Measurements from ENCODE around the gene COL10A1.

The COL10A1 gene

GRCh38 chr6:116126032-116126431 is at the start of gene COL10A1:
TSS of gene COL10A1 (minus strand) at chr6:116126132. CDS start at chr6:116125492, 640 bp downstream.
- no peak for DNase-seq

- no peak for DNase-seq
These were observed 49.4 kb upstream of the COL10A1 start for GRCh38 chr6:116175344-116175743.

- DNase-seq = no peak
These were observed 48.0 kb upstream of the COL10A1 start for GRCh38 chr6:116173928-116174327.

GRCh38 chr6:116170358-116171057 is 44.6 kb upstream of the COL10A1 start:
- no peak for DNase-seq

- DNase-seq = no peak
These were observed 43.9 kb upstream of the COL10A1 start for GRCh38 chr6:116169880-116170279.

GRCh38 chr6:116168148-116168547 is 42.2 kb upstream of the COL10A1 start:
- DNase-seq = no peak

- DNase-seq = no peak
These were observed 40.4 kb upstream of the COL10A1 start for GRCh38 chr6:116166369-116166768.

- DNase-seq = no peak
These were observed 39.7 kb upstream of the COL10A1 start for GRCh38 chr6:116165596-116165995.

GRCh38 chr6:116159782-116160524 is 34.0 kb upstream of the COL10A1 start:
- DNase-seq = no peak

- no peak for DNase-seq
These were observed 32.7 kb upstream of the COL10A1 start for GRCh38 chr6:116158641-116159040.

GRCh38 chr6:116157391-116157790 is 31.5 kb upstream of the COL10A1 start:
- DNase-seq = no peak

GRCh38 chr6:116156405-116157326 is 30.7 kb upstream of the COL10A1 start:
- DNase-seq = no peak

GRCh38 chr6:116154887-116155286 is 29.0 kb upstream of the COL10A1 start:
- no peak for DNase-seq

GRCh38 chr6:116152620-116153019 is 26.7 kb upstream of the COL10A1 start:
- no peak for DNase-seq

GRCh38 chr6:116145803-116146675 is 20.1 kb upstream of the COL10A1 start:
- no peak for DNase-seq

- DNase-seq = no peak
These were observed 18.7 kb upstream of the COL10A1 start for GRCh38 chr6:116144605-116145004.

- DNase-seq = no peak
These were observed 14.0 kb upstream of the COL10A1 start for GRCh38 chr6:116139917-116140316.

- no peak for DNase-seq
These were observed 11.0 kb upstream of the COL10A1 start for GRCh38 chr6:116136933-116137340.

- DNase-seq = no peak
These were observed 10.4 kb upstream of the COL10A1 start for GRCh38 chr6:116136373-116136772.

GRCh38 chr6:116133453-116133852 is 7.5 kb upstream of the COL10A1 start:
- no peak for DNase-seq

- no peak for DNase-seq
These were observed 2.0 kb upstream of the COL10A1 start for GRCh38 chr6:116127771-116128493.

- DNase-seq = no peak
These were observed 5.5 kb downstream of the COL10A1 start for GRCh38 chr6:116120430-116120829.

Data from NCI-H1105 (cell line).